Mucosa of descending colon (tissue), 3 donors: Measurements from ENCODE around the gene COL6A5. TPM values are rescaled to one million over a fixed set of nuclear protein-coding genes. Genes with fewer than 3 reads are reported as not detected.

Source experiments
- ATAC-seq: fragments of 200-7000 bp; cut with Tn5 transposase; one replicate; pipeline ENCODE4 v1.9.1; 2020; ENCODE audit warnings: mild to moderate bottlenecking, moderate library complexity
- DNase-seq, 3 donors: peaks; one replicate each; pipeline ENCODE4 v3.0.0-alpha.2; 2020
- H3K36me3 ChIP-seq: fragments of 200-600 bp; one replicate; pipeline ENCODE4 v1.8.0; 2021; ENCODE audit warnings: low read depth, mild to moderate bottlenecking
- H3K4me1 ChIP-seq: fragments of 200-600 bp; one replicate; pipeline ENCODE4 v1.8.0; 2021; ENCODE audit warnings: low read depth, mild to moderate bottlenecking
- H3K4me3 ChIP-seq: fragments of 200-600 bp; one replicate; pipeline ENCODE4 v1.8.0; 2021; ENCODE audit warnings: mild to moderate bottlenecking
- H3K9me3 ChIP-seq: fragments of 200-600 bp; one replicate; pipeline ENCODE4 v1.8.0; 2021; ENCODE audit warnings: mild to moderate bottlenecking
- CTCF ChIP-seq: fragments of 200-600 bp; IDR thresholded peaks from one replicate; pipeline ENCODE4 v1.8.0; 2022; ENCODE audit warnings: antibody characterized with exemption, mild to moderate bottlenecking
- intact Hi-C, 2 donors: fragments of 100-400 bp; cut with DNase I in 1 of 2; cut with micrococcal nuclease in 1 of 2; formaldehyde crosslinking; loops; one replicate each; pipeline versions ENCODE4 v1.11.0 to v1.11.1; 2022; cut with DNase I, micrococcal nuclease
- total RNA-seq, 3 donors: library from RNA; stranded (reverse); fragmentation: NEBNext Ultra II Directional in 2 of 3; extraction: Animal tissue kit (Norgen Biotek cat#: 25700) in 2 of 3; gene quantifications; one replicate each; pipeline versions ENCODE4 v1.2.1 to v1.2.4, GENCODE V29; 2021 to 2023
- donor health status: DM: no; HTN: no; CAD: no; lungs with moderate emphysema.
- donor health status: DM: no; HTN: no; CAD: no.
- donor health status: DM: no; HTN: yes; CAD: no.

Gene COL6A5
- total RNA-seq, 3 donors from 2014 or later, result 0.06 TPM; not detected in 2

DNA sequence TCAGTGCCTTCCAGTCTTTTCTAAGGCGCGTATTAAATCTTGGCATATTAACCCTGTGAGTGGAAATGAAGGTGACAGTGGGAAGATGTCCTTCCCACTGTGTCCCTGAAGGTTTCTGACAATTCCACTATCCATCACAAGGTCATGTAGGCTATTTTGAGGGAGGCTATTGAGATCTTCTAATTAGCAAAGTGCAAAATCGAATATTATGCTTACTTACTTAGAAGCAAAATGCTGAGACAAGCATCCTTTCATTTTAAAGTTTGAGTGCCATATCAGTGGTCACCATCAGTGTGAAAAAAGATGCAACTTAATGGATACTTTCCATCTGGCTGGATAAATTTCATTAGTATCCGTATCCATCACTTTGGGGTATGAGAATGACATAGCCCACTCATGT is 77.6 kb downstream of the COL6A5 start:
- H3K36me3 ChIP-seq, result no peaks in the 10 kb centered on the region

DNA sequence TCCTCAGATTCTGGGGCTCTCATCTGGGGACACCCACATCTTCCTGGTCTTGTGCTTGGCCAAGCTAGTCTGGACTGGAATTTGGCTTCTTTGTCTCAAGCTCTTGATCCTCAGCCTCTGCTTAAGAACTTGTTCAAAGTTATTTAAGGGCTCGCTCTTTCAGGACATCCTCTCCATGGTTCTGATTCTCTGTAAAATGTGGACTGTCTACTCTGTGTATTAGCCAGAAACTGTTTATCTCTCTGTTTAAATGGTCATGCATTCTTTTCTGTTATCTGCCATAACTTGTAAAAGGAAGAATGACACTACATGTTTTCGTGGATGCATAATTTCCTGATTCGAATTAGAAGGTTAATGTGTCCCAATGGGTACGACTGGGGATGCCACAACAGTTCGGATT is 79.4 kb downstream of the COL6A5 start:
- no peaks in the 10 kb centered on the region for H3K4me1 ChIP-seq
- H3K9me3 ChIP-seq, result no peaks in the 10 kb centered on the region
- ATAC-seq (no peak), DNase-seq (no peak)
- no peak overlapping the region for H3K4me3 ChIP-seq
- H3K36me3 ChIP-seq, result no peaks in the 10 kb centered on the region
- TF ChIP-seq CTCF, result no peak
- intact Hi-C loops, result no loop called here

More for the DNA sequence above, 77.6 kb downstream of the COL6A5 start:
- Histone ChIP-seq H3K9me3 (no peaks in the 10 kb centered on the region), H3K4me3 (no peak overlapping the region), H3K4me1 (no peaks in the 10 kb centered on the region)
- no peak for DNase-seq
- TF ChIP-seq CTCF, result no peak
- intact Hi-C loops, result no loop called here
- no peak for ATAC-seq

DNA sequence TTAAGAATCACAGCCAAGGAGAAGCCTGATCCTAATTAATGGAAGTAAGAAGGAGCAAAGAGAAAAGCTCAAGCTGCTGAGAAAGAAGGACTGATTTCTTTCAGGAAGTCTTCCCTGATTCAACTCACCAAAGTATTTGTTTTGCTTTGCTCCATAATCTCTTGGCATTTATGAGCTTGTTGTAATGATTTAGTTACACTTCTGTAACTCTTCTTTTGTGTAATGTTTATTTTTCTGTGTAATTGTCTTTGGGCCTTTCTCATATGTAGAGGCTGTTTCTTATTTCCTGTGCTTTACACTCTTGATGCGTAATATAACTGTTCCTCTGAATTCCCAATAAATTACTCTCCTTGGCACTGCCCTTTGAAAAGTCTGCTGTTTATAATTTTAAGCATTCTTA is 80.0 kb downstream of the COL6A5 start:
- no peak for ATAC-seq
- intact Hi-C loops, result no loop called here
- no peak for DNase-seq

GRCh38 chr3:130426206-130426605 is 80.7 kb downstream of the COL6A5 start:
- no peak for TF ChIP-seq CTCF
- H3K4me3 ChIP-seq, result no peak overlapping the region

More for the DNA sequence above, 80.0 kb downstream of the COL6A5 start:
- no peak for TF ChIP-seq CTCF
- no peaks in the 10 kb centered on the region for H3K4me1 ChIP-seq
- no peaks in the 10 kb centered on the region for H3K9me3 ChIP-seq
- H3K4me3 ChIP-seq, result no peak overlapping the region
- H3K36me3 ChIP-seq, result no peaks in the 10 kb centered on the region

DNA sequence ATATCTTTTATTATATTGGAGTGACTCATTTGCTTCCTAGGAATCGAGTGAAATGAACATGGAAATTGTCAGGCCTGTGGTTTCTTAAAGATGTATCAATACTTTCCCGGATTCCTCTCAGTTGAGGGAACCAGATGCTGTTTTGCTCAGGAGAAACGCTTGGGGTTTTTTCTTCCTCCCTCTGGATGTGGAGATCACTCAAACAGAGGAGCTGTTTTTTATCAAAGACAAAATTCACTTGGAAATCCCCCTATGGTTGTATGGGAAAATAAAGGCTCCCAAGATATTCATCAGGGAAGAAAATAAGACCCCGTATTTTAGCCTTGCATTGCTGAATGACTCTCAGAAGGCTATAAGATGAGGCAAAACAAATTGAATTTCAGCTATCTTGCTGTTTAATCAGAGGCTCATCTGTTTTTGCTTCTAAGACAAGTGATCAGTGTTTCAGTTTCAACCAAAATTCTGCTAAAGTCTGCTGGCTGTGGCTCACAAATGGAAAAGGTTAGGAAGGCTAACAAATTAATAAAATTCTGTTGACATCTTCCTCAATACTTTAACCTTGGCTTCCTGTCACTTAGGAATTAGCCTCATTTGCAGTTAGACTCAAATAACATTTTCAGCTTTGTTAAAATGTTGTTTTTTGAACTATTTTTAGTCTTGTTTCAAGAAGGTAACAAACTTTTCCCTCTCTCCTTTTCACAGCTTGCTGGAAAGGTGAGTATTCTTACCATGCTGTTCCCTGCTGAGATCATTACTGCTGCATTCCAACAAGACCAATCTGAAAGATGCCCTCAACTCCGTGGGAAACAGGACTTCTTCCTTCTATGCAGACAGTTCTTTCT is 83.6 kb downstream of the COL6A5 start:
- TF ChIP-seq CTCF, result no peak
- H3K4me1 ChIP-seq, result no peaks in the 10 kb centered on the region
- intact Hi-C loops, result no loop called here
- no peaks in the 10 kb centered on the region for H3K36me3 ChIP-seq
- DNase-seq, result no peak
- no peak overlapping the region for H3K4me3 ChIP-seq
- no peak for ATAC-seq
- H3K9me3 ChIP-seq, result no peaks in the 10 kb centered on the region

More at GRCh38 chr3:130426206-130426605, 80.7 kb downstream of the COL6A5 start:
- no peak for DNase-seq
- Histone ChIP-seq H3K4me1 (no peaks in the 10 kb centered on the region), H3K9me3 (no peaks in the 10 kb centered on the region), H3K36me3 (no peaks in the 10 kb centered on the region)
- intact Hi-C loops, result no loop called here
- ATAC-seq, result no peak
